Raji (cell line): Measurements from ENCODE around the gene TRPV3.

Experiments
- POLR2A ChIP-seq: IDR thresholded peaks from 2 replicates; pipeline ENCODE4 v1.6.1; 2011; ENCODE audit warnings: low read depth, low read length, control low read depth; ENCODE audit not compliant: insufficient read depth

TRPV3 gene

GRCh38 chr17:3497101-3497500 is 60.5 kb downstream of the TRPV3 start:
- no peak for TF ChIP-seq POLR2A

DNA sequence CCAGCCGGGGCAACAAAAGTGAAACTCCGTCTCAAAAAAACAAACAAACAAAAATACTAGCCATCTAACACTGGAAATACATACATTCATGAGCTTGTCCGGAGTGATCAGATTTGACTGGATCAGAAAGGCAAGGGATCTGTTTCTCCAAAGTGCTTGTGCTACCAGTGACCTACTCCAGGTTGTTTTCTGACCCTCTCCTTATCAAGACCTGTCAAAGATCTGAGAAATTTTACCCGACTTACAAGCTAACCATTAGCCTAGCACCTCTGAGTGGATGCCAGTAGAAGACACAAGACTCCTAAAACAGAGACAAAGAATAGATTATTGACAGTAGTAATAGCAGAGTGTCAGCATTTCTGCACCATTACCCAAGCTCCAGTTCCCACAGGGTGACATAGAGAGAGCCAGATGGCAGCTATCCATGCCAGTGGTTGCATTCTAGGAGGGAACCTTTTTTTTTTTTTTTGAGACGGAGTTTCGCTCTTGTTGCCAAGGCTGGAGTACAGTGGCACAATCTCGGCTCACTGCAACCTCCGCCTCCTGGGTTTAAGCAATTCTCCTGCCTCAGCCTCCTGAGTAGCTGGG is 72.0 kb downstream of the TRPV3 start:
- no peak for TF ChIP-seq POLR2A

DNA sequence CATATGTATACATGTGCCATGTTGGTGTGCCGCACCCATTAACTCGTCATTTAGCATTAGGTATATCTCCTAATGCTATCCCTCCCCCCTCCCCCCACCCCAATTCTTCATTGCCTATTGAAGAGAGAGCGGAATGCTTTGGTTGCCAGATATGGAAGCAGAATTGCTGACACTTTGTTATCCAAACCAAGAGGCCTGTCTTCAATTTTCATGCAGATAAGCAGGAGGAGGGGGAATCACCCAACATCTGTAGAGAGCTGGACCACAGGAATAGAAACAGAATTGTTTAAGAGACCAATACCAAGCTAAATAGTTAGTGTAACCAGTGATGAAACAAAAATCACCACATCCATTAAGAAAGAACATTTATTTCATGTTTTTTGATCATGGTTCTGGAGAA is 74.8 kb downstream of the TRPV3 start:
- TF ChIP-seq POLR2A, result no peak

DNA sequence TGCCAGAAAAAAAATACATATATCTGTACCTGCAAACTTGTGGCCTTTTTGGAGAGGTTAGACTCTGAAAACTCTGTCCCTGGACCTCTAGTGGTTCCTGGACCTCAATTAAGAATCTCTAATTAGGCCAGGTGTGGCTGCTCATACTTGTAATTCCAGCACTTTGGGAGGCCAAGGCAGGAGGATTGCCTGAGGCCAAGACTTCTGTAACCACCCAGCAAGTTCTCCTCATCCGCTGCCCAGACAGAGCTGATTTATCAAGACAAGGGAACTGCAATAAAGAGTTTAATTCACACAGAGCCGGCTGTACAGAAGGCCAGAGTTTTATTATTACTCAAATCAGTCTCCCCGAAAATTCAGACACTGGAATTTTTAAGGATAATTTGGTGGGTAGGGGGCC is 77.6 kb downstream of the TRPV3 start:
- TF ChIP-seq POLR2A, result no peak

DNA sequence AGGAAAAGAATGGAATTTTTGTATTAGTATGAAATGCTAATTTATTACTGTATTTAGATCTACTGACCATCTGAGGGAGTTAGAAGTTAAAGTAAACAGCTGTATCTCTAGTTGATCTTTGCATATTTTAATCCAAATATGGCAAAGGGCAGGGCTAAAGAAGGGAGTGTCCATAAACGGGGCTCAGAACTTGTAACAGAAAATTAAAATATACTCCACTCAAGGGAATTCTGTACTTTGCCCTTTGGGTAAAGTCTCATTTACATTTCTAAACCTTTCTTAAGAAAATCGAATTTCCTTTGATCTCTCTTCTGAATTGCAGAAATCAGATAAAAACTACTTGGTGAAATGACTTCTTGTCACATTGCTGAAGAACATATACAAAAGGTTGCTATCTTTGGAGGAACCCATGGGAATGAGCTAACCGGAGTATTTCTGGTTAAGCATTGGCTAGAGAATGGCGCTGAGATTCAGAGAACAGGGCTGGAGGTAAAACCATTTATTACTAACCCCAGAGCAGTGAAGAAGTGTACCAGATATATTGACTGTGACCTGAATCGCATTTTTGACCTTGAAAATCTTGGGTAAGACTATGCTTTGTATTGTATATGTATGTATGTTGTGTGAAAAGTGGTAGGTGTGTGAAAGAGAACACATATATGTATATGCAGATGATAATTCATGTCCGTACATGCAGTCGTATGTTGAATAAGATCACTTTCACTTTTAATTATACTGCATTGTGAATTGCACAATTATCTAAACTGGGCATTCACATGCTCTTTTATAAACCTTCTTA is 81.6 kb downstream of the TRPV3 start, which contains the start of gene ASPA:
ASPA (plus strand) TSS at position 186 of the 799 bp plus-strand sequence; CDS start at position 349, 163 bp downstream.
- TF ChIP-seq POLR2A, result no peak

DNA sequence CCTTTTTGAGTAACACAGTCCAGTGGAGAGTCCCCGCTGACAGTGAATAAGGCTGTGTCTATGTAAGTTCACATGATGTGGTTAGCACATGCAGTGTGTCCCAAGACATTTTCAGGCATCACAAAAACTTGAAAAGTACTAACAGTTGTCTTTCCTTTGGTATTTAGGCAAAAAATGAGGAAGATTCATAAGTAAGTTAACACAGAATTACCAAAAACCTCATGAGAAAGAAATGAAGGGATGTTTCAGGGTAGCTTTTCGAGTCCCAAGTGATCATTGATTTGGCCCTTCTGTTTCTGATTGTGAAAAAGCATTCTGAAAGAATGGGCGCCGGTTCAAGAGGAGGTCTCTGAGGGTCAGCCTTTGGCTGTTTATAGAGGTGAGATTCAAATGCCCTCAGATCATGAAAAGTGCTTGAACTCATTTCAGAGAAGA is 82.3 kb downstream of the TRPV3 start:
- no peak for TF ChIP-seq POLR2A

DNA sequence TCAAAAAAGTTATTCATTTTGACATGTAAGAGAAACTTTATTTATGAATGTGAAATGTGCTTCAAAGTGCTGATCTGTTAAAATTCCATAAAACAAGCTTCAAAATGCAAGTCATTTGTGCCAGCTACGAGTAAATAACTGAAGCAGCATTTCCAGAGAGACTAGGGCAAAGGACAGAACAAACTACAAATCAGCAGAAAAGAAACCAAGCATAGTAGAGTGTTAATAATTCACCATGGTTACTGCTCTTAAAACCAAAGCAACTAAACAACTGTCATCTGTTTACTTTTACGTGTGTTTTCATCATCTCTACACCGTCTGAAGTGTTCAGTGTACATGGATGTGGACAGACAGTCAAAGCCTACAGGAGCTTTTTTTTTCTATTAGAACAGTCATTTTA is 83.4 kb downstream of the TRPV3 start:
- TF ChIP-seq POLR2A, result no peak

DNA sequence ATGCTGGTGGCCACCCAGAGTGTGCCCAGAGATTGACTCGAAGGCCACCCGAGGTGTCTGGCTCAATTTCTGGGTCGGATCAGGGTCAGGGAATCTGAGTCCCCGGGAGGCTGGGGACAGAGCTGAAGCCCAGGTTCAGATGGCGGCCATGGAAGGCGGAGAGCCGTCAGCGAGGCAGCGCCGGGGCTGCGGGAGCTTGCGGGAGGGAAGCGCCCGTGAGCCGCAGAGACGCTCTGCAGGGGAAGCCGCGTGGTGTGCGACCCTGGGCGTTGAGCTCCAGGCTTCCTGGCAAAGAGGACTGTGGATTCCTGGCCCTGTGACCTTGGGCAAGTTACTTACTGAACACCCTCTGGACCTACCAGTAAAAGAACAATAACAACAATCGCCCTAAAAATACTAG is 85.5 kb downstream of the TRPV3 start:
- no peak for TF ChIP-seq POLR2A

GRCh38 chr17:3471599-3471998 is 86.0 kb downstream of the TRPV3 start, which contains the start of gene SPATA22:
SPATA22 (minus strand) TSS chr17:3471819; CDS start chr17:3469325, 2,494 bp downstream.
- TF ChIP-seq POLR2A, result no peak

DNA sequence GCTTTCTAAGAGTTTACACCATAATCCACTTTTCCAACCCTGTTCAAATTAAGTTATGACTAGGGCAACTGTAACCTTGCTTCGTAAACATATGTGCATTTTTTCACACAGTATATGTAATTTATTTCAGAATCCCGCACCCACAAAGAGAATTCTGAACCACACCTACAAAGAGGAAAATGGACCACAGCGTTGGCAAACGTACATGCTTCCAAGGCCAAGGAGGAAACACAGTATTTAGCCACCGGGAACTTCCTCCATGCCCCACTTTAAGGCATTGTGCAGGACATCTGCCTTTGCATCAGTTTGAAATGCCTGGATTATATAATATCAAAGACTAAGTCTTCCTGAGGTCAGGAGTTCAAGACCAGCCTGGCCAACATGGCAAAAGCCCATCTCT is 88.1 kb downstream of the TRPV3 start:
- TF ChIP-seq POLR2A, result no peak
